ENCODE data around the gene ANAPC10. TPM values are rescaled to one million over a fixed set of nuclear protein-coding genes. Genes with fewer than 3 reads are reported as not detected.
"Not testable (repeated sequence)": the region's sequence is repeated elsewhere in the genome, so short reads cannot be mapped to it uniquely, and the experiment has no call there.

The ANAPC10 gene
- polyA plus RNA-seq (2013, experiment 1 of 2), result 15.9 TPM
- 16.4 TPM for polyA plus RNA-seq (2013, experiment 2 of 2)

GRCh38 chr4:145097821-145098674 is at the start of gene ANAPC10, which contains the start of gene ABCE1:
Gene ANAPC10 (minus strand): TSS chr4:145098196. CDS start chr4:145096099, 2,097 bp downstream.
Gene ABCE1 (plus strand): TSS chr4:145098311. CDS start chr4:145104413, 6,102 bp downstream.
- peak within 1 kb of the TSS; percentile 69 for H3K4me2 ChIP-seq (ENCODE audit: low read length, poor library complexity, severe bottlenecking)
- peak within 1 kb of the TSS; percentile 97 for H3K9ac ChIP-seq (ENCODE audit: low read length)
- H3K27me3 ChIP-seq (ENCODE audit: control insufficient read depth in 1 of 2, insufficient read depth in 1 of 2, low read length in 2 of 2), result no peaks in the 10 kb centered on the region
- WGBS, result under 1% methylated on average over 56 of the region's 67 CpGs
- no peak within 1 kb of the TSS for H2BK12ac ChIP-seq (ENCODE audit: low read length in 2 of 2)
- H3K36me3 ChIP-seq (ENCODE audit: control insufficient read depth in 1 of 2, insufficient read depth in 2 of 2, low read depth in 1 of 2, low read length in 2 of 2), result peaks cover 2 to 32% of the 10 kb centered on the region in 2 experiments
- peaks cover 7% of the 10 kb centered on the region for H3K79me1 ChIP-seq (replicated peaks; ENCODE audit: low read length, poor library complexity, severe bottlenecking)
- peak within 1 kb of the TSS in 1 of 2 experiments; percentile 6 for H3K23ac ChIP-seq (ENCODE audit: low read length in 2 of 2)
- peak within 1 kb of the TSS; percentile 39 for H2BK120ac ChIP-seq (ENCODE audit: low read depth, low read length)
- H2BK15ac ChIP-seq (ENCODE audit: low read depth, poor library complexity, severe bottlenecking), result peak within 1 kb of the TSS; percentile 93
- peak within 1 kb of the TSS; percentile 41 for H4K8ac ChIP-seq (ENCODE audit: low read length)
- H3K27ac ChIP-seq (ENCODE audit: low read length, poor library complexity, severe bottlenecking), result peak within 1 kb of the TSS; percentile 93
- no peak within 1 kb of the TSS for H2AK5ac ChIP-seq (ENCODE audit: low read length, severe bottlenecking)
- H3K14ac ChIP-seq (ENCODE audit: low read length in 2 of 2), result peak within 1 kb of the TSS in 1 of 2 experiments; percentile 1
- H3K18ac ChIP-seq (ENCODE audit: low read depth in 1 of 2, low read length in 2 of 2), result peak within 1 kb of the TSS; percentile 26 to 62
- peaks cover 6% of the 10 kb centered on the region for H3K4me1 ChIP-seq (ENCODE audit: control insufficient read depth, insufficient read depth, low read depth, low read length)
- H2AFZ ChIP-seq (ENCODE audit: low read depth, low read length), result peak within 1 kb of the TSS; percentile 75
- peak; percentile 99 for DNase-seq
- H2BK5ac ChIP-seq (ENCODE audit: low read depth, low read length, poor library complexity, severe bottlenecking), result no peak within 1 kb of the TSS
- H3K9me3 ChIP-seq (ENCODE audit: control insufficient read depth, low read length), result peaks cover 15% of the 10 kb centered on the region
- H3K4ac ChIP-seq (ENCODE audit: low read depth in 1 of 2, low read length in 2 of 2), result peak within 1 kb of the TSS; percentile 16 to 74
- H3K4me3 ChIP-seq (ENCODE audit: insufficient read depth in 1 of 2, low read depth in 1 of 2, low read length in 2 of 2), result peak within 1 kb of the TSS; percentile 67 to 88
- peak within 1 kb of the TSS; percentile 1 for H4K91ac ChIP-seq (ENCODE audit: low read length)

GRCh38 chr4:145136219-145136618 is 38.2 kb upstream of the ANAPC10 start:
- not testable (repeated sequence) for H2BK15ac ChIP-seq (ENCODE audit: low read depth, poor library complexity, severe bottlenecking)

GRCh38 chr4:145132511-145133098 is 34.6 kb upstream of the ANAPC10 start:
- Histone ChIP-seq H3K27me3 (ENCODE audit: control insufficient read depth in 1 of 2, insufficient read depth in 1 of 2, low read length in 2 of 2) (no peaks in the 10 kb centered on the region), H2BK12ac (ENCODE audit: low read length in 2 of 2) (no peak overlapping the region), H4K91ac (ENCODE audit: low read length) (no peak overlapping the region), H2AK5ac (ENCODE audit: low read length, severe bottlenecking) (no peak overlapping the region), H3K14ac (ENCODE audit: low read length in 2 of 2) (no peak overlapping the region), H3K23ac (ENCODE audit: low read length in 2 of 2) (no peak overlapping the region), H2BK15ac (ENCODE audit: low read depth, poor library complexity, severe bottlenecking) (no peak overlapping the region), H3K9me3 (ENCODE audit: control insufficient read depth, low read length) (no peaks in the 10 kb centered on the region), H3K36me3 (ENCODE audit: control insufficient read depth in 1 of 2, insufficient read depth in 2 of 2, low read depth in 1 of 2, low read length in 2 of 2) (peaks cover 3 to 54% of the 10 kb centered on the region in 2 experiments), H3K79me1 (replicated peaks; ENCODE audit: low read length, poor library complexity, severe bottlenecking) (peaks cover 3% of the 10 kb centered on the region), H3K4me2 (ENCODE audit: low read length, poor library complexity, severe bottlenecking) (no peak overlapping the region), H2AFZ (ENCODE audit: low read depth, low read length) (no peak overlapping the region), H3K4me3 (ENCODE audit: insufficient read depth in 1 of 2, low read depth in 1 of 2, low read length in 2 of 2) (no peak overlapping the region), H3K4me1 (ENCODE audit: control insufficient read depth, insufficient read depth, low read depth, low read length) (no peaks in the 10 kb centered on the region), H4K8ac (ENCODE audit: low read length) (no peak overlapping the region), H3K27ac (ENCODE audit: low read length, poor library complexity, severe bottlenecking) (no peak overlapping the region), H2BK120ac (ENCODE audit: low read depth, low read length) (no peak overlapping the region), H2BK5ac (ENCODE audit: low read depth, low read length, poor library complexity, severe bottlenecking) (no peak overlapping the region), H3K9ac (ENCODE audit: low read length) (no peak overlapping the region), H3K18ac (ENCODE audit: low read depth in 1 of 2, low read length in 2 of 2) (peak overlapping the region in 1 of 2 experiments; percentile 29), H3K4ac (ENCODE audit: low read depth in 1 of 2, low read length in 2 of 2) (no peak overlapping the region)
- WGBS, result 90% methylated on average over 3 of the region's 5 CpGs
- peak; percentile 18 for DNase-seq

More at GRCh38 chr4:145136219-145136618, 38.2 kb upstream of the ANAPC10 start:
- not testable (repeated sequence) for H2BK120ac ChIP-seq (ENCODE audit: low read depth, low read length); H2AK5ac ChIP-seq (ENCODE audit: low read length, severe bottlenecking); H3K4ac ChIP-seq (ENCODE audit: low read depth in 1 of 2, low read length in 2 of 2); H3K4me3 ChIP-seq (ENCODE audit: insufficient read depth in 1 of 2, low read depth in 1 of 2, low read length in 2 of 2); H3K4me2 ChIP-seq (ENCODE audit: low read length, poor library complexity, severe bottlenecking); H4K8ac ChIP-seq (ENCODE audit: low read length); H2BK5ac ChIP-seq (ENCODE audit: low read depth, low read length, poor library complexity, severe bottlenecking); H3K14ac ChIP-seq (ENCODE audit: low read length in 2 of 2); H3K79me1 ChIP-seq (replicated peaks; ENCODE audit: low read length, poor library complexity, severe bottlenecking); H3K9ac ChIP-seq (ENCODE audit: low read length); H2AFZ ChIP-seq (ENCODE audit: low read depth, low read length); H4K91ac ChIP-seq (ENCODE audit: low read length); H3K18ac ChIP-seq (ENCODE audit: low read depth in 1 of 2, low read length in 2 of 2); H2BK12ac ChIP-seq (ENCODE audit: low read length in 2 of 2); H3K4me1 ChIP-seq (ENCODE audit: control insufficient read depth, insufficient read depth, low read depth, low read length); H3K23ac ChIP-seq (ENCODE audit: low read length in 2 of 2); H3K27ac ChIP-seq (ENCODE audit: low read length, poor library complexity, severe bottlenecking); H3K9me3 ChIP-seq (ENCODE audit: control insufficient read depth, low read length); DNase-seq; H3K27me3 ChIP-seq (ENCODE audit: control insufficient read depth in 1 of 2, insufficient read depth in 1 of 2, low read length in 2 of 2)
- H3K36me3 ChIP-seq (ENCODE audit: control insufficient read depth in 1 of 2, insufficient read depth in 2 of 2, low read depth in 1 of 2, low read length in 2 of 2), result peaks cover 11 to 68% of the 10 kb centered on the region in 2 experiments
- WGBS, result no CpG with 5 or more reads among the region's 1 CpG

- Histone ChIP-seq H3K23ac (ENCODE audit: low read length in 2 of 2) (no peak overlapping the region), H3K14ac (ENCODE audit: low read length in 2 of 2) (no peak overlapping the region), H2BK15ac (ENCODE audit: low read depth, poor library complexity, severe bottlenecking) (no peak overlapping the region), H2AK5ac (ENCODE audit: low read length, severe bottlenecking) (no peak overlapping the region), H2BK5ac (ENCODE audit: low read depth, low read length, poor library complexity, severe bottlenecking) (no peak overlapping the region), H3K4me3 (ENCODE audit: insufficient read depth in 1 of 2, low read depth in 1 of 2, low read length in 2 of 2) (no peak overlapping the region), H4K91ac (ENCODE audit: low read length) (no peak overlapping the region), H3K79me1 (replicated peaks; ENCODE audit: low read length, poor library complexity, severe bottlenecking) (peaks cover 1% of the 10 kb centered on the region), H2BK120ac (ENCODE audit: low read depth, low read length) (no peak overlapping the region), H3K4ac (ENCODE audit: low read depth in 1 of 2, low read length in 2 of 2) (no peak overlapping the region), H3K27me3 (ENCODE audit: control insufficient read depth in 1 of 2, insufficient read depth in 1 of 2, low read length in 2 of 2) (no peaks in the 10 kb centered on the region), H3K4me1 (ENCODE audit: control insufficient read depth, insufficient read depth, low read depth, low read length) (no peaks in the 10 kb centered on the region), H2AFZ (ENCODE audit: low read depth, low read length) (no peak overlapping the region), H4K8ac (ENCODE audit: low read length) (no peak overlapping the region), H2BK12ac (ENCODE audit: low read length in 2 of 2) (no peak overlapping the region), H3K9me3 (ENCODE audit: control insufficient read depth, low read length) (no peaks in the 10 kb centered on the region), H3K27ac (ENCODE audit: low read length, poor library complexity, severe bottlenecking) (no peak overlapping the region), H3K36me3 (ENCODE audit: control insufficient read depth in 1 of 2, insufficient read depth in 2 of 2, low read depth in 1 of 2, low read length in 2 of 2) (peaks cover 3 to 54% of the 10 kb centered on the region in 2 experiments), H3K18ac (ENCODE audit: low read depth in 1 of 2, low read length in 2 of 2) (no peak overlapping the region), H3K9ac (ENCODE audit: low read length) (no peak overlapping the region), H3K4me2 (ENCODE audit: low read length, poor library complexity, severe bottlenecking) (no peak overlapping the region)
- no peak for DNase-seq
- 97% methylated on average over 9 of the region's 12 CpGs for WGBS
These were observed 33.9 kb upstream of the ANAPC10 start for GRCh38 chr4:145131848-145132247.

All from mesenchymal stem cell (in vitro differentiated cells and primary cell).